HG03354 (cell line): ENCODE measurements around the gene LRIG1.
A peak's percentile ranks its signal among the peaks of the same experiment; 100 is the strongest.

Experiments
- ATAC-seq: cut with Tn5 transposase; IDR thresholded peaks from one replicate; pipeline ENCODE4 v1.9.1; 2021; ENCODE audit warnings: mild to moderate bottlenecking; ENCODE audit not compliant: unreplicated experiment, poor library complexity, severe bottlenecking

Gene LRIG1

DNA sequence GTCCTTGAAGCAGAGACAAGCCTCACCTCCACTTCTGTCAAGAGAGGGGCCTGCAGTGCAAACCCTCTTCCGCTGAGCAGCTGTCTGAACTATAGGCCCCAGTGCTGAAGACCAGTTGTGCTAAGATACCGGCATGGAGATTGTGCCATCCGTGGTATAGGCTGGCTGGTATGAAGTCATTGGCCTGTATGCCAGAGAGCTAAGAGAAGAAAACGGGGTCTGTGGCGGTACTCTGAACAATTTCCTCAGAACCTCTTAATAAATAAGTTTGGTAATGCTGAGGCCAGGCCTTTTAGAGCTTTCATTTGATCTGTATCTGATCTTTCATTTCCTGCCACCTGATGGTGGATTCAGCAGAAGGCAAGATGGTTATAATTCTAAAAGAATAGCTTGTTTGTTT, 123.0 kb downstream of the LRIG1 start:
- ATAC-seq, result no peak

DNA sequence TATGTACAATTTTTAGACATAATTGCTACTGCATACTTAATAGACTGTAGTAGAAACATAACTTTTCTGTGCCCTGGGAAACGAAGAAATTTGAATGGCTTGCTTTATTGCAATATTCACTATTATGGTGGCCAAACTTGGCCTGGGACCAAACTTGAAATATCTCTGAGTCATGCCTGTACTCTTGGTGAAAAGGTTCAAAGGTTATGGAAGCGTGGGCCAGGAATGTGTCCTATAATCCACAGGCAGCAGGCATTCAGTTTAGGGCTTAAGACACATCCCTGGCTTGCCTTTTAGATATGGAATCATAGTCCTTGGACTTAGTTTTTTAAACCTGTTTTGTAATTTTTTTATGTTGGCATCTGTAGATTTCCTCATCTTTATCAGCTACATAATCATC, 124.3 kb downstream of the LRIG1 start:
- no peak for ATAC-seq

DNA sequence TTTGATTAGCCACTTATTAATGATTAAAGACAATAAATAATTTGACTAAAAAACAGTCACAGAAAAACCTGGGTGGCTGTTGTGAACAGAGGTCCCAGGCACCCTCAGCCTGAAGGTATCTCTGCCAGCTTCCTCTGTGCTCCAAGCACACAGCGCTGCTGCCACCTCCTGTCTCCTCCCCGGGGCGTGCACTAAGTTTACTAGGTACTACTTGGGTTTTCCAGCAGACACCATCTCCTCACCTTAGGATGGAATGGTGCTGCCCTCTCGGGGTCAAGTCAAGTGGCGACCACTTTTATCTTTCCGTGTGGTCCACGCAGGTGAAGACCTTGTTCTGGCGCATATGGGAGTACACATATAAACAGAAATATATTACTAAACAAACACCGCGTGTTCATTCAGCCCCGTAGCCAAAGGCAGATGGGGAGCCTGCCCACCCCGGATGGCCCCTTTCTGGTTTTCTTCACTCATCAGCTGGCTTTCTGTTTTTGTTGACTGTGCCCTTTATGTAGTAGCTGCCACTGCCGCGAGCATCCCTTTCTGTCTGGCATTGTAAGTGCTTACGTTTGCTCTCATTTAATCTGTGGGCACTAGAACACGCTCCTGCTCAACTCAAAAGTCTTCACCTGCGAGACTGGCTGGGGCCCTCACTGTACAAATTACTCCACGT, 128.0 kb downstream of the LRIG1 start:
- no peak for ATAC-seq

DNA sequence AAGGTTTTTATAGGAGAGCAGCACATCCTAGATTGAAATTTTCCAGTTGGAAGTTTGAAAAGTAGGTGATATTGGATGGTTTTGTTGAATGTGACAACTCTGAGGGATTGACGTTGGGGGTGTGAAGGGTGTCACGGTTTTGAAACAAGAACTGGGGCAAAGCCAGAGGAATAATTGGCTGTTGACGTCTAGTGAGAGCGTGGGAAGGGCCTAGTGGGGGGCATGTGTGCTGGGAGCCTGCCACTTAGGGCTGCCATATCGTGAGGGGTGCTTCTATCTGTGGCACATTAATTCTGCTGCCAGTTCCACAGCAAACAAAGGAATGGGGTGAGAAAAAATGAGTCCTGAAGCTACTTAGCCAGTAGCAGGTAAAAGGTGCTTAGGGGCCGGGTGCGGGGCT, 129.4 kb downstream of the LRIG1 start:
- ATAC-seq, result no peak

DNA sequence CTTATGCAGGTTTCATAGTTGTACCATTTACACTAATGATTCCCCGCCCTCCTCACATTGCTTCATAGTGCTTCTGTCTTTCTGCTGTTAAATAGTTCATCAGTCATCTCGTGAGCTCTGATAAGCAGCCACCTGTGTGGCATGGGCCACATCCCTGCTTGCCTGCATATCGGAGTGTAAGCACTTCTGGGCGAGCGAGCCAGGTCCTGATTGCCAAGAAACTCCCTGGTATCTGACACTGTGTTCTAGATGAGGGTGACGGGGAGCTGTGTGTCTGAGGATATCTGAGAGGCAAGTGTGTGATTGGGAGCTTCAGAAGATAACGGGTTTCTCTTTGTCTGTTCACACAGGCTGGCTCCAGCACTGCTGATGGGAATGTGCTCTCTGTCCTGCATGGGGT, 130.6 kb downstream of the LRIG1 start:
- ATAC-seq, result no peak

DNA sequence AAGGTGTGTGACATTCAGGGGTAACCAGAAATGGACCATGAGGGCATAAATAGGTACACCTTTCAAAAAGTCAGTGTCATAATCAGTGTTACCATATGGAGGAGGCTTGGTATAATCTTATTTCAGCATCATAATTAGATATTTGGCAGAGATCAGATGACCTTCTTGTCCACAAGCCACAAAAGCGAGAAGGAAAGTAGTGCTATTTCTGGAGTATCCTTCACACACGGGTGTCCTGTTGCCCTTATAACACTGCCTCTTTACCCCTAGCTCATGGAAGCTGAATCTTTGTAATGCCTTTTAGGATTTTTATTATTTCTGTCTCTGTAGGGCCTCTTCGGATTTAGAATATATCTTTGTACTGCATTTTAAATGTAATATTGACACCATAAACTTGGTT, 132.8 kb downstream of the LRIG1 start:
- no peak for ATAC-seq

DNA sequence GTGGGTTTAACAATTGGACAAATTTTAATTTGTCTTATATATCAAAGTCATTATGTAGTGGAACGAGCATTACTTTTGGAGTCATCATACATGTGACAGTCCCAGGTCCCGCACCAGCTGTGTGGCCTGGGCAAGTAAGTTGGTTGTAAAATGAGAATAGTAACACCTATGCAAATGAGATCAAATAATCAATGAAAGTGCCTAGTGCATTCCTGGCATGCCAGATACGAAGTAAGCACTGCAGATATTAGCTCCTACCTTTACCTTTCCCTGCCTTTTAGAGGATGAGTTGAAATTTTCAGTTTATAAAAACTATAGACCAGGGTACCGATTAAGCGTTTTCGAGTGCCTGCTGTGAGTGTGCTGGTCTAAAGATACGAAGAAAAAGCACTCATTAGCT, 134.1 kb downstream of the LRIG1 start:
- ATAC-seq, result no peak

DNA sequence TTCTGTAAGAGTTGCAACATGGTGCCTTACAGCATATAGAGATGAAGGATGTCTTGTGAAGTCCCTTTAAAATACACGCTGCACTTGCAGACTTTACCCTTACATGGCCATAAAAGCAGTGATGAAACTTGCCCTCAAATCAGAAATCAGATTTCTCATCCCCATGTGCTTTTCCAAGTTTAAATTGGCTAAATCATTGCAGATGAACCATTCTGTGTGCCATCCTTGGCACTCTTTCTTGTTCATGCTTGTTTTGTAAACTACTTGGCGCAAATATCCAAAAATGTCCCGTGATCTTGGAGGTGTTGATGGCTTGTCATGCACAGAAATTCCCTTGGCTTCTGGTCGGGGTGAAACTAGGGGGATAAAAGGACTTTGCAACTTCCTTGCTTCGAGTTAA, 135.7 kb downstream of the LRIG1 start:
- no peak for ATAC-seq

DNA sequence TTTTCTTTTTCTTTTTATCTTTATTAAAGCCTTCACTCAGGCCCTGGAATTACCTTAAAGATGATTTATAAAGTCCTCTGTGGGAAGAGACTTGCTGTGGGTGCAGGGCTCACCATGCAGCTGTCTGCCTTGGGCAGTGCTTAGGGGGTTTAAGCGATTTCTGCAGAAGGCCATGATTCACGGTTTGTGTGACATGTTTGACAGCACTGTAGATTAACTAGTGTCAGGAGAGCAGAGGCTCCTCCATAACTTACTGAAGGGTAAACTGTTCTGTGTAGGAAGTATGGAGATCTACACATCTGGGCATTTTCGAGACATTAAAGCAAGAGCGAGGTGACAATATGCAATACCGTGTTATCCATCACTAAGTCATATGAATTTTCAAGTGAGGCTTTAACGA, 137.7 kb downstream of the LRIG1 start:
- no peak for ATAC-seq

DNA sequence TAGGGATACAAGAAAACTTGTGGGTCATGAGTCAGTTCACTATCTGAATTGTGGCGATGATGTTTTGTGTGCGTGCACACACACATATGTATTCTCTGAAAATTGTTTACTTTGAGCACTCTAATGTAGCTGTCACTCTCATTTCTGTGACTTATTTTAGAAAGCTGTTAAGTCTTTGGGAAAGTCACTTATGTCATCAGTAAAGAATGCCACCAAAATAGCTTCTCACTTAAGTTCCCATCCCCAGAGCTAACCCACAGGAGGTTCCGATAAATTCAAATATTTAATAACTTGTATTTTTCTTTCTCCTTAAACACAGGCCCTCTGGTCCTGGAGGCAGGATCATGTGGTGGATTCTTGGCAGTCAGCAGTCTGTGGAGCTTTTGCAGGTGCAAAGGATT, 138.3 kb downstream of the LRIG1 start:
- no peak for ATAC-seq

DNA sequence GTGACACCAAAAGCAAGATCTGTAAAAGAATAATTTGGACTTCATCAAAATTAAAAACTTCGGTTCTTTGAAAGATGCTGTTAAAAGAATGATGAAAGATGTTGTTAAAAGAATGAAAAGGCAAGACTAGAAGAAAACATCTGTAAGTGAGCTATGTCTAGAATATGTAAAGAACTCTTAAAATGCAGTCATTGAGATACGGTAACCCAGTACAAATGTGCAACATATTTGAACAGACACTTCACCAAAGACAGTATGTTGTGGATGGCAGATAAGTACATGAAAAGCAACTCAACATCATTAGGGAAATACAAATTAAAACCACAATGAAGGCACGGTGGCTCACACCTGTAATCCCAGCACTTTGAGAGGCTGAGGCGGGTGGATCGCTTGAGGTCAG, 139.5 kb downstream of the LRIG1 start:
- no peak for ATAC-seq

DNA sequence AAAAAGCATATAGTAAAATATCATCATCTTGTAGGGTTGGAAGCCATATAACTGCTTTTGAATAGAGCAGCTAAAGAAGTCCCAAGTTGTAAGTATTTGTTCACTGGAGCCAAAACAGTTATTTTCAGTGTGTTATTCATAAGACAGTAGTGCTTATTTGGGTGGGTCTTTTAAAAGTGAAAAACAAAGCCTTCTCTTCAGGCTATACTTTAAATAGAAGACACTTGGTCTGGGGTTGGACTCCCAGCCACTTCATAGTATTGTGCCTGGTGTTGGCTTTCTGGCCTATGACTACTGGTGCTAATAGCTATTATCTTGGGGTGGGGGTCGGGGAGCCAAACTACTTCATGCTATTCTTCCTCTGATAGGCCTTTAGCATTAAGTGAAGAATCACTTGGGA, 144.8 kb downstream of the LRIG1 start:
- no peak for ATAC-seq

DNA sequence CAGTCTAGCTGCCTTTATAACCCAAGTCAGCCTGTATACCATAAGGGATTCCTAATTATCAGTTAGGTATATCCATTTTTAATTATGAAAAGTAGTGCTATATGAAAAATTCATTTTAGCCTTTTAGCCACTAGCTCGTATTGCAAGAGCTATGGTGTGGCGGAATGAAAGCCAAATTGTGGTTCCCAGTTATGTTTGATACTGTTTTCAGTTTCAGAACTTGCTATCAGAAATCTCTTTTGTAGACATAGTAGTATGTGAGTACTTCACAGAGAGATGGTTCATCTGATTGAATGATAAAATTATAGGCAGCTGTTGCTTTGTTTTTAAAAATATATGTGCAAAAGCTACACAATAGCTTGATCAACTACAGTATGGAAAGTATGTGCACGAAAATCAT, 145.4 kb downstream of the LRIG1 start:
- peak; percentile 58 for ATAC-seq

DNA sequence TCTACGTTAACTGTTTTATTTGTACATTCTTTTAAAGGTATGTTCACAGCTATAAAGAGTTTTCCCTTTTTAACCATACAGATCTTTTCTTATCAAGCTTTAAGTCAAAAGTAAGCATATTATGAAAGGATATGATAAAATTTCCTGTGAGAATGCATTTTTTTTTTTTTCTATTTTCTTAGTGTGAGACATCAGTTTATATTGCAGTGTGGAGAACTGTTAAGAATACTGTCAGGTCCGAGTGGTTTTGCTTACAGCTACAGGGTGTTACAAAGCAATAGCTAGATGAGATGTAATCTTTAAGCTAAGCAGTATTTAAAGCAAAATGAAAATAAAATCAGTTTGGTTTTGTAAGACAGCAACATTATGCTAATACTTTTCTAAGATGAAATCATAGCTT, 146.8 kb downstream of the LRIG1 start:
- no peak for ATAC-seq

DNA sequence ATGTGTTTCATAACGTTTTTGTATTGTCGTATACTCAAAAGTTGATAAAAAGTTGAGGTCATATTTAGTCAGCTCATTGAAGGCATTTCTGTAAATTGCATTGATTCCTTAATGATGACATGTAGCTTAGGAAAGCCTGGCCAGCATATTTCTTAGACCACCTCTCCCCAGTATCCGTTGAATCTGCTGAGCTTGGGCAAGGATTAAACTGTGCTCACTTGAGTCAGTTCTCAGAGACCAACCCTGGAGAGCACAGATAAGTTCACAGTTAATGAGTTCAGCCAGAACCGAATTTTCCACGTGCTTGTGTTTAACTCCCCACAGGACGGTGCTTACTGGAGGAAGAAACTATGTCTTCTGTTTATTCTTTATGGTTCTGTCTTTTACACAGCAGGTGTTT, 147.3 kb downstream of the LRIG1 start:
- ATAC-seq, result no peak

DNA sequence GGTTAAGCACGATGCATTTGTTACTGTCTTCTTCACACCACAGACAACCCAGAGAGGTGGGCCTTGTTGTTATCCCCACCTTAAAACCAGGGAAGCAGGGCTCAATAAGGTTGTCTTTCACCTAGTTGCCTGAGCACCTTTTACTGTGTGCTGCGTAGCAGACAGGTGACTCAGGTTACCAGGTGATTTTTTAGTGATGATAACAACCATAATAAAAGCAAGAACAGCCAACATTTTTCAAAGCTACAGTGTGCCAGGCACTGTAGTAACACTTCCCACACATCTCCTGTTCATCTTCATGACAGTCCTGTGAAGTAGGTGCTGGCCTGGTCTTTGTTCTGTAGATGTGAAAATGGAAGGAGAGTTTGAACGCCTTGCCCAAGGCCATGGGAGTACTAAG, 147.8 kb downstream of the LRIG1 start:
- no peak for ATAC-seq

DNA sequence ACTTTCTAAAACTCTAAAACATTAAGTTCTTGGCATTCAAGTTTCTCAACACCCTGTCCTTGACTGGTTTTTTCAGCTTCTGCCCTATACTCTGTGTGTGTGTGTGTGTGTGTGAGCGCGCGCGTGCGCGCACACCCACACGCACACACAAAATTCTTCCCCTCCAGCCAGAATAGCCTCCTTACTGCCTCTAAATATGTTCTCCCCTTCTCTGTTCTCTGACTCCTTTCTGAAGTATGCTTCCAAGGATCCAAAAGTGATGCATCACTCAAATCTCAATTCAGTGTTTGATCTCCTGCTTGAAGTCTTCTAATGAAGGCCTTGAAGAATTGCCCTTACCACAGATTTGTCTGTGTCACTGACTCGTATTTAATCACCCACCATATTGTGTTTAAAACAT, 150.2 kb downstream of the LRIG1 start:
- ATAC-seq, result no peak

DNA sequence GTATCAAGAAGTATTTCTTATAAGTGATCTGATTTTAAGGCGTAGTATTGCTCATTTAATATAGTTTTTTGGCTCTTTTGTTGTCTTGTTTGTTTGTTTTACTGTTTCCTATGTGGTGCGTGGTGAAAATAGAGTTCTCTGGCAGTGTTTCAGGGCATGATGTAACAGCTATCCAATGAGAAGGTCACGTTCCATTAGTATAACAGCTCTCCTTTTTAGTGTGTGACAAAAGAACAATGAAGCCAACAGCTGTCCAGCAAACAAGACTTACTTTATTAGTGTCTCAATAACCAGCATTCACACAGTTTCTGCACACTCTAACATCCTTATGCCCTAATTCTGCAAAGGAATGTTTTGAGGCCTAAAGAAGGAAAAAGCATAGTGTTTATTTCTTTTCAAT, 152.1 kb downstream of the LRIG1 start:
- no peak for ATAC-seq

DNA sequence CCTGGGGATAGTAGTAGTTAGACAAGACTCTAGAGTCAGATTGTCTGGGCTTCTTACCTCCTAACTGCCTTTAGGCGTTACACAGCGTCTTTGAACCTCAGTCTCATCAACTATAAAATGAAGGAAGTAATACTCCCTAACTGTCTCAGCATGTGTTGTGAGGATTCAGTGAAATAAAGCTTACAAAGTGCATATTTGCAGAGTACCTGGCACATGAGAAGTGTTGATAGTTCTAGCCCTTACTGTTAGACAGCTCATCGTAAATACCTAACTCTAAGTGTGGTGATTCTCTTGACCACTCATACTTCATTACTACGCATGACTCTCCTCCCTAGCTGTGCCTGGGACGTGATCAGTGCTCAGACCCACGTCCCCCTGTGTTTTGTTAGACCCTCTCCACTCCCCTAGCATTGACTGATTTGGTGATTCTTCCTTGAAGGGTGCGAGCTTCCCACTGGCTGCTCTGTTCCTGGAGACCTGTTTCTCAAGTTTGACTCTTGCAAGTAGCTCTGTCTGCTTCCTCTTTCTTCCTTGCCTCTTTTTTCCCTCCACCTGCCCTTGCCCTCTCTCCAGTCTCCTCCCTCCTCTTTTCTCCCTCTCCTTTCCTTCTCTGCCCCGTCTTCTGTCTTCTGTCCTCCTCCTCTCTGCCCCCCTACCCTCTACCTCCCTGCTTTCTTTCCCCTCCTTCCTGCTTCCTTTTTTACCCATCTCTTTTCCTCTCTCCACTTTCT, 155.8 kb downstream of the LRIG1 start:
- no peak for ATAC-seq

DNA sequence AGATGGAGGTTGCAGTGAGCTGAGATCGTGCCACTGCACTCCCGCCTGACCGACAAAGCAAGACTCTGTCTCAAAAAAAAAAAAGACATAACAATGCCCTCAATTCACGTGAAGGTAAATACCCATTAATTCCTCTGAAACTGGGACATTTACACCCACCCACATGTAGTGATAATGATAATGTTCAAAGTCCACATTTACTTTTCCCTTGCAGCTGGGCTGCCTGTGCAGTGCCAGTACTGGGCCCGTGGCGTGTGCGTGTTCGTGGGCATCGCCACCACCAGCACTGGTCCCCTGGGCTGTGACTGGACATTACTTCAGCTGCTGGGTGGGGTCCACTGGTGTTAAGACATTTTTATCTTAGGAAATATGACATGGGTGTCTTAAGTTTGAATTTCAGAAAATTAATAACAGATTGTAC, 156.4 kb downstream of the LRIG1 start:
- ATAC-seq, result no peak

DNA sequence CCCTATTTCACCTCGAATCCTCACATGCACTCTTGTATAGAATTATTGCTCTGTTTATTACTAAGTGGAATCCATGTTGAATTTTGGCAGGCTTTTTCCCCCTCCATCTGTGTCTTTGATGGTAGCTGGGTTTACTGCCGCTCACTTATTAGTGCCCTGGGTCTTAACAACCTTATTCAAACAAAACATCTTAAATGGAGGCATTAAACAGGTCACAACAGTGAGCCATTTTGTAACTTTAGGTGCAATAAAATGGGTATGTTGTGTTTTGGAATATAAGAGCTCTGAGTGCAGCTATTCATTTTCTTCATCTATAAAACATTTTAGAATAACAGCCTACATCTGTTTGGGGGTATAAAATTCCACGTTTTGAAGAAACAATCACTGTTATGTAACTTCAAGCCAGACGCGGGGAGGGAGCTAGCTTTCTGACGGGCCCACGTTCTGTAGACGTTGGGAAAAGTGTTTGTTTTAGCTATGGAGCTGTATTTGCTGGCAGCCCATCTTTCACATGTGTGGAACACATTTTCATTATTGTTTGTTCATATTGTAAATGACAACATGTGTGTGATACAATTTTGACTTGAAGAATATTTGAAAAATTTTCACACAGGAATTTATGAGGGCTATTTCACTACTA, 158.0 kb downstream of the LRIG1 start:
- no peak for ATAC-seq
